ENCODE data around the gene ZNF500. TPM values are rescaled to one million over a fixed set of nuclear protein-coding genes. Genes with fewer than 3 reads are reported as not detected.

ZNF500 gene
- polyA plus RNA-seq, 1 donor from 2014 or later, result 17.8 TPM

DNA sequence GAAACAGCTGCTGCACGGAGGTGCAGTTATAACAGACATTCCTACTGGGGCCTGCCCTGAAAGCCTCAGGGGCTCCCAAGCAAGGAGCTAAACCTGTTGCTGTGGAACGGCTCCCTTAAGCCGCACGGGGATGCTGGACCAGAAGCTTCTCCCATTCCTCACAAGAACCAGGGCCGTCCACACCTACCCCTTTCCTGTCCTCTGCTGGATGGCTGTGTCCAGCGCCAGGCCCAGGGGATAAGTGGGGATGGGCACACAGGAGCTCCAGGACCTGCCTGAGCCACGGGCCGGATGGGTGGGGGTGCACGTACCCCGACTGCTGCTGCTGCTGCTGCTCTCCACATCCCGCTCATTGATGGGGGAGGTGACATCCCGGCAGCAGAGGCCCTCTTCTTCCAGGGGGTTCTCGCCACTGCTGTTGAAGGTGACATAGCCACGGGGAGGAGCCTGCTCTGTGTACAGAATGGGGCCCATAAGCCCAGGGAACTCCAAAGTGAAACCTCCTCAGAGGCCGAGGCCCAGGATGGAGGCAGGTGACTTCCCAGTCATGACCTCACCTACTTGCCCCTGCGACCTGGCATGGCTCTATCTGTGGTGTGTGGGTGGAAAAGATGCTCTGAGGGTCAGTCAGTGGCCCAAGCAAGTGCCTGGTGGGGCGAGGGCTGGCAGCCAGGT is 65.0 kb downstream of the ZNF500 start:
- peak overlapping the region in 1 of 4 donors; percentile 8 for H3K4me3 Mint-ChIP-seq
- peak overlapping the region in 1 of 3 donors; percentile 29 for H3K27ac Mint-ChIP-seq
- peaks cover 5% of the 10 kb centered on the region for H3K36me3 Mint-ChIP-seq
- no peaks in the 10 kb centered on the region for H3K27me3 Mint-ChIP-seq
- H3K9me3 Mint-ChIP-seq, result no peaks in the 10 kb centered on the region
- H3K4me1 Mint-ChIP-seq, result no peaks in the 10 kb centered on the region

DNA sequence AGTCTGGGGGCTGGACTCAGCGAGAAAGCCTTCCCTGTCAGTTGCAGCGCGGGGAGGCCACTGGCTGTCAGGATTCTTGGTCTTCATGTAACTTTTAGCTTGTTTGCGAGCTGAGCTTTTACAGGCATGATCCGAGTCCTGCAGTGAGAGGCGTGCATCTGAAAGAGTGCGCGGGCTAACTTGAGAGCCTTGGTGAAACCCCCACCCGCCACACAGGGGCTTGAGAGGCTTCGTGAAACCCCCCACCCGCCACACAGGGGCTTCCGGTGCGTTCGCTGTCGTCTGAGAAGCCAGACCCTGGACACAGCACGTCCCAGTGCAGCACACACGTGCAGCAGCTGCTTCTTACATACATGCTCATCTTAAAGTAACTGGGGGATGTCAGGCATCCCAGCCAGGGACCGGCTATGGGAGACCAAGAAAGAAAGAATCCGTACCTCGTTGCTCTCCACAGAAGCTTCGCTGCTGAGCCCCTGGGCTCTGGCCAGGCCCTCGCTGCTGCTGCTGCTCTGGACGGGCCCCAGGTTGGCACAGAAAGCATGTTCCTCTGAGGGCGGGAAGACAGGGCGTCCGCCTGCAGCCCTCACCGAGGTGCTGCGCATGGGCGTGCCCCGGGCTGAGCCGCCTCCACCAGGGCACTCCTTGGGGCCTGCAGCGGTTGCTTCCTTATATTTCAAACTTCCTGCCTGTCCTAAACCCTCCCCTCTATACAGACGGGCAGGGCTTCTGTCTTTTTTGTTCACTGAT is 65.8 kb downstream of the ZNF500 start:
- Mint-ChIP-seq H3K27ac (peak overlapping the region in 1 of 3 donors; percentile 29), H3K27me3 (no peaks in the 10 kb centered on the region), H3K36me3 (peaks cover 3% of the 10 kb centered on the region), H3K4me1 (no peaks in the 10 kb centered on the region), H3K4me3 (peak overlapping the region in 1 of 4 donors; percentile 63), H3K9me3 (no peaks in the 10 kb centered on the region)

DNA sequence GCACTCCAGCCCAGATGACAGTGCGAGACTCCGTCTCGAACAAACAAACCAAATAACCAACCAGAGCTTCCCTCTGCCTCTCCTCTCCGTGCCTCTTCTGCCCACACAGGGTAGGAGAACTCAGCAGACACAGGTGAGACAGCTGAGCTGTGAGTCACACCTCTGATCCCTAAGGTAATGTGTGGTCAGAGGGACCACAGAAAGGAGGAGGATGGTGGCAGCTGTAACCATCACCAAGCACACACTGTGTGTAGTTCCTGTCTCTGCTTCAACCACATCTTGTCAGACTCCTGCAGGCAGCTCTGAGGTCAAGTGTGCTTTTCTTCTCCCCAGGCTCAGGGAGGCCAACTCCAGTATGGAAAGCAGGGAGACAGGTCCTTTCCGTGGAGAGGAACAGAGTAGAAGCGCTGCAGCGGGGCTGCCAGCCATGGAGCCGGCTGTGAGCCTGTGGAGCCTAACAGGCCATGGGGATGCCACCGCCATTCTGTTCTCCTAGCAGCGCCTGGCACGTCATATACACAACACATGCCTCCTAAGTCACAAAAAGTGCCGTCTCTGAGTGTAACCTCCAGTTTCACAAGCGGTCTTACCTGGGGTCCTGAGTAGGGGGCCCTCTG is 66.5 kb downstream of the ZNF500 start:
- H3K27ac Mint-ChIP-seq, result peak overlapping the region in 1 of 3 donors; percentile 48

DNA sequence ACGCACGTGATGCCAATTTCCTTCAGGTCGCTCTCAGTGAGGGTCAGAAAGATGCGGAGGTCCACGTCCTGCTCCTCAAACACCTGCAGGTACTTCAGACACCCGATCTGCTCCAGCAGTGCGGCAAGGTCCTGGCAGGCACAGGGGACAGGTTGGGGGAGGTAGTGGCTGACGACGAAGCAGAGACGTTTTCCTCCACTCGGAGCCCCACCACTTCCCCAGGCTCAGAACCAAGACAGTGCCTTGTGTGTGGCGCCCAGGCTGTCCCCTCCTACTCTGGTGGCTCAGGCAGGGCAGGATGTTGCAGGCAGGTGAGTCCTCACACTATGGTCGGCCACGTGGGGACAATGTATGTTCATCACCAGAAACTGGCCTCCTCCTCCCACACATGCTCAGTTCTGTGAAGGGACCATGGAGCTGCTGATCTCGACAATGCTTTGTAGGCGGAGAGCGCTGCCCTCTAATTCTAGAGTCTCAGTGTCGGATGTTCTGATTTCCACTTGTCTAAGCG is 67.9 kb downstream of the ZNF500 start:
- Mint-ChIP-seq H3K9me3 (no peaks in the 10 kb centered on the region), H3K27me3 (no peaks in the 10 kb centered on the region), H3K4me3 (peak overlapping the region in 1 of 4 donors; percentile 58), H3K4me1 (peaks cover 0 to 4% (median 1%) of the 10 kb centered on the region in 3 donors), H3K36me3 (peaks cover 3% of the 10 kb centered on the region), H3K27ac (peak overlapping the region in 2 of 3 donors; percentile 48 to 71)

More for the DNA sequence above, 66.5 kb downstream of the ZNF500 start:
- H3K36me3 Mint-ChIP-seq, result peaks cover 3% of the 10 kb centered on the region
- no peaks in the 10 kb centered on the region for H3K27me3 Mint-ChIP-seq
- no peaks in the 10 kb centered on the region for H3K4me1 Mint-ChIP-seq
- no peaks in the 10 kb centered on the region for H3K9me3 Mint-ChIP-seq
- peak overlapping the region in 1 of 4 donors; percentile 63 for H3K4me3 Mint-ChIP-seq

DNA sequence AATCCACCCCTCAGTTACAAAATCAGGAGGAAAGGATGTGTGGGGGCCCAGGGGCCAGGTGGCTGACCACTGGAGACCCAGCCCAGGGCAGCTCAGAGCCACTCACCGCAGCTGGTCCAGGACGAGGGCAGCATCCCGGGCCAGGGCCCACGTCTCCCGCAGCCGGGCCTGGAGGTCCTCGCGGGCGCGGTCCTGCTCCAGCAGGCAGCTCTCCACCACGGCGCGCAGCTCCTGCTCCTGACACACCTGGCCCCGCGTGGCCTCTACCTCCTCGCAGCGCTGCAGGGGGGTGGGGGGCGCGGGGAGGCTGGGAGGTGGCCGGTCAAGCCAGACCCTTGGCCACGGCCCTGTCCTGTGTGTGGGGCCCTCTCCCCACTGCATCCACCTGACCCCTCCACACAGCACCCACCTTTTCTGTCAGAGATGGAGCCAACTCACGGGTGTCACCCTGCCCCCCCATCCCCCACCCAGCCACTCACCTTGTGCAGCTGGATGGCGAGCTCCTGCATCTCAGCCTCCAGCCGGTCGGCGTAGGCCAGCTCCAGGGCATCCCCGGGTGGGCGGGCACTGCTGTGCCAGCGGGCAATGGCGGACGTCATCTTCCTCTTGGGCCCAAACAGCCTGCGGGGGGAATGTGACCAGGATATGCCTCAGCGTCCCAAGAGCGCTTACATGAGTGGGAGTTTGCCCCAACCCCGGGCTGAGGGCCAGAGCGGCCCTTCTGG is 68.5 kb downstream of the ZNF500 start:
- Mint-ChIP-seq H3K4me3 (no peak overlapping the region), H3K36me3 (peaks cover 3% of the 10 kb centered on the region), H3K27ac (no peak overlapping the region), H3K4me1 (peaks cover 0 to 4% (median 1%) of the 10 kb centered on the region in 3 donors), H3K27me3 (no peaks in the 10 kb centered on the region), H3K9me3 (no peaks in the 10 kb centered on the region)

Other genes starting within 250 kb of the ZNF500 start
- 28.5 TPM for gene CDIP1, start 228.4 kb downstream of the ZNF500 start, polyA plus RNA-seq
- 0.05 TPM for gene C16orf96, start 210.8 kb downstream of the ZNF500 start, polyA plus RNA-seq
- 6.7 TPM for gene UBALD1, start 152.3 kb downstream of the ZNF500 start, polyA plus RNA-seq
- 8.5 TPM for gene MGRN1, start 142.3 kb downstream of the ZNF500 start, polyA plus RNA-seq
- gene NUDT16L1, start 73.6 kb downstream of the ZNF500 start, polyA plus RNA-seq, result 74.0 TPM
- 5.3 TPM for gene ANKS3, start 32.9 kb downstream of the ZNF500 start, polyA plus RNA-seq
- gene DNAAF8, start 32.6 kb downstream of the ZNF500 start, polyA plus RNA-seq, result 0.35 TPM
- not detected for gene SEPTIN12, start 21.2 kb upstream of the ZNF500 start, polyA plus RNA-seq
- gene SMIM22, start 28.2 kb upstream of the ZNF500 start, polyA plus RNA-seq, result not detected
- gene ROGDI, start 35.5 kb upstream of the ZNF500 start, polyA plus RNA-seq, result 4.0 TPM
- 44.2 TPM for gene GLYR1, start 80.1 kb upstream of the ZNF500 start, polyA plus RNA-seq
- gene UBN1, start 80.3 kb upstream of the ZNF500 start, polyA plus RNA-seq, result 15.9 TPM
- gene PPL, start 170.0 kb upstream of the ZNF500 start, polyA plus RNA-seq, result 0.55 TPM
- 0.03 TPM for gene SEC14L5, start 191.2 kb upstream of the ZNF500 start, polyA plus RNA-seq

Data from IgD-negative memory B cell (primary cell).